H1 (cell line): ENCODE data around the gene FAM186B. TPM values are rescaled to one million over a fixed set of nuclear protein-coding genes. Genes with fewer than 3 reads are reported as not detected.
A peak's percentile ranks its signal among the peaks of the same experiment; 100 is the strongest.

ENCODE experiments used
- CTCF ChIA-PET: fragments of 300-600 bp; sonication (Branson Sonifier 250); formaldehyde crosslinking; loops from one replicate; lab custom pipeline; 2021; ENCODE audit not compliant: partially characterized antibody; lab: Charles Lee
- POLR2A ChIA-PET: fragments of 300-600 bp; sonication (Branson Sonifier 250); formaldehyde crosslinking; loops from one replicate; lab custom pipeline; 2021; ENCODE audit warnings: inconsistent platforms; ENCODE audit not compliant: partially characterized antibody; lab: Charles Lee
- DNase-seq, 2 experiments: peaks; one replicate each; pipeline versions ENCODE4 v3.0.0 to v3.0.0-alpha.2; 2010 to 2022; ENCODE audit warnings: low spot score in 2 of 2, low read depth in 1 of 2, mixed read lengths in 1 of 2
- FAIRE-seq: peaks from 2 replicates; lab custom pipeline; 2011; peaks lifted over from hg19 to GRCh38; lab: Jason Lieb, UNC
- H2AFZ ChIP-seq: 2 replicates; pipeline ENCODE4 v1.8.1; 2012; ENCODE audit warnings: low read length, inconsistent platforms
- H2AK5ac ChIP-seq: 2 replicates; pipeline ENCODE4 v1.6.1; 2013; ENCODE audit warnings: low read depth, low read length
- H2BK120ac ChIP-seq: replicated peaks from 2 replicates; pipeline ENCODE3; 2013; ENCODE audit warnings: low read depth, low read length, inconsistent platforms
- H2BK12ac ChIP-seq: 2 replicates; pipeline ENCODE4 v1.6.1; 2013; ENCODE audit warnings: low read depth, low read length
- H2BK15ac ChIP-seq: 2 replicates; pipeline ENCODE4 v1.6.1; 2013; ENCODE audit warnings: low read length
- H2BK20ac ChIP-seq: 2 replicates; pipeline ENCODE4 v1.6.1; 2013; ENCODE audit warnings: low read length
- H2BK5ac ChIP-seq: 2 replicates; pipeline ENCODE4 v1.6.1; 2013; ENCODE audit warnings: low read depth, low read length
- H3K14ac ChIP-seq: 2 replicates; pipeline ENCODE4 v1.6.1; 2013; ENCODE audit warnings: inconsistent platforms; ENCODE audit not compliant: insufficient read length
- H3K18ac ChIP-seq: 2 replicates; pipeline ENCODE4 v1.6.1; 2013; ENCODE audit warnings: low read length; ENCODE audit errors: extremely low read depth
- H3K23ac ChIP-seq: 2 replicates; pipeline ENCODE4 v1.6.1; 2013; ENCODE audit warnings: inconsistent platforms; ENCODE audit not compliant: insufficient read length
- H3K23me2 ChIP-seq: 2 replicates; pipeline ENCODE4 v1.6.1; 2013; ENCODE audit warnings: low read depth, low read length
- H3K27ac ChIP-seq: 2 replicates; pipeline ENCODE4 v1.6.1; 2011; ENCODE audit warnings: low read depth, low read length, inconsistent platforms
- H3K27me3 ChIP-seq, 4 experiments: replicated peaks in 1 of 4; 1 replicate in 1 of 4; 2 replicates in 3 of 4; pipeline versions ENCODE4 v1.6.1 to v1.8.1; 2011 to 2013; ENCODE audit warnings: low read length in 3 of 4, mild to moderate bottlenecking in 3 of 4, inconsistent platforms in 2 of 4, mixed read lengths in 2 of 4, moderate library complexity in 1 of 4; ENCODE audit not compliant: control insufficient read depth in 3 of 4, insufficient read depth in 3 of 4; ENCODE audit errors: extremely low read depth in 1 of 4
- H3K36me3 ChIP-seq, 4 experiments: 2 replicates each; pipeline versions ENCODE4 v1.6.1 to v1.8.1; 2011 to 2013; ENCODE audit warnings: mild to moderate bottlenecking in 4 of 4, low read length in 3 of 4, moderate library complexity in 2 of 4, control low read depth in 1 of 4, inconsistent platforms in 1 of 4; ENCODE audit not compliant: insufficient read depth in 4 of 4, control insufficient read depth in 2 of 4
- H3K4ac ChIP-seq: replicated peaks from 2 replicates; pipeline ENCODE3; 2013; ENCODE audit warnings: low read length, low read depth, mixed read lengths, inconsistent platforms; ENCODE audit not compliant: insufficient read length
- H3K4me1 ChIP-seq, 4 experiments: replicated peaks in 1 of 4; 1 replicate in 1 of 4; 2 replicates in 3 of 4; pipeline versions ENCODE4 v1.6.1 to v1.8.1; 2011 to 2013; ENCODE audit warnings: low read length in 3 of 4, inconsistent platforms in 2 of 4, mixed read lengths in 1 of 4; ENCODE audit not compliant: insufficient read depth in 4 of 4, control insufficient read depth in 3 of 4
- H3K4me2 ChIP-seq, 2 experiments: 2 replicates each; pipeline versions ENCODE4 v1.6.1 to v1.8.1; 2011 to 2013; ENCODE audit warnings: low read depth in 2 of 2, low read length in 2 of 2, control low read depth in 1 of 2, inconsistent platforms in 1 of 2, mild to moderate bottlenecking in 1 of 2; ENCODE audit not compliant: insufficient read depth in 1 of 2
- H3K4me3 ChIP-seq, 4 experiments: fragments of 200-600, 300-600 bp in 1 of 4; sonication (generic), shearing (Covaris generic), sonication (Bioruptor Twin) in 1 of 4; 2 replicates each; pipeline versions ENCODE4 v1.5.1 to v1.8.1; 2011 to 2016; ENCODE audit warnings: low read length in 4 of 4, low read depth in 3 of 4, control low read depth in 2 of 4, inconsistent platforms in 2 of 4, mild to moderate bottlenecking in 2 of 4, mixed read lengths in 1 of 4, moderate library complexity in 1 of 4; ENCODE audit not compliant: insufficient read depth in 2 of 4; ENCODE audit errors: extremely low read depth in 1 of 4
- H3K56ac ChIP-seq: replicated peaks from 2 replicates; pipeline ENCODE3; 2013; ENCODE audit warnings: low read depth, mild to moderate bottlenecking, mixed read lengths, low read length, inconsistent platforms; ENCODE audit not compliant: insufficient read length
- H3K79me1 ChIP-seq: 2 replicates; pipeline ENCODE4 v1.6.1; 2013; ENCODE audit warnings: low read depth, low read length, control low read depth
- H3K79me2 ChIP-seq, 2 experiments: 2 replicates each; pipeline versions ENCODE4 v1.6.1 to v1.8.1; 2012 to 2013; ENCODE audit warnings: low read length in 2 of 2, mild to moderate bottlenecking in 2 of 2, inconsistent platforms in 1 of 2; ENCODE audit not compliant: insufficient read depth in 2 of 2, control insufficient read depth in 1 of 2
- H3K9ac ChIP-seq, 4 experiments: replicated peaks in 1 of 4; 1 replicate in 1 of 4; 2 replicates in 3 of 4; pipeline versions ENCODE4 v1.6.1 to v1.8.1; 2011 to 2013; ENCODE audit warnings: low read depth in 3 of 4, low read length in 3 of 4, control low read depth in 2 of 4, mild to moderate bottlenecking in 2 of 4, moderate library complexity in 2 of 4, inconsistent platforms in 1 of 4; ENCODE audit errors: extremely low read depth in 1 of 4
- H3K9me3 ChIP-seq, 2 experiments: 2 replicates each; pipeline versions ENCODE4 v1.6.1 to v1.8.1; 2012 to 2013; ENCODE audit warnings: mild to moderate bottlenecking in 2 of 2, moderate library complexity in 2 of 2, control low read depth in 1 of 2, inconsistent platforms in 1 of 2, low read depth in 1 of 2, low read length in 1 of 2, mixed read lengths in 1 of 2; ENCODE audit not compliant: insufficient read depth in 2 of 2
- H4K20me1 ChIP-seq, 2 experiments: replicated peaks in 1 of 2; 2 replicates each; pipeline versions ENCODE3 to v1.8.1; 2011 to 2013; ENCODE audit warnings: inconsistent platforms in 2 of 2, low read length in 2 of 2, mild to moderate bottlenecking in 1 of 2; ENCODE audit not compliant: insufficient read depth in 2 of 2, control insufficient read depth in 1 of 2
- H4K5ac ChIP-seq: 2 replicates; pipeline ENCODE4 v1.6.1; 2013; ENCODE audit warnings: low read length, low read depth, mixed read lengths, inconsistent platforms; ENCODE audit not compliant: insufficient read length
- H4K8ac ChIP-seq: 2 replicates; pipeline ENCODE4 v1.8.0; 2013; ENCODE audit warnings: mild to moderate bottlenecking, moderate library complexity, low read length, inconsistent platforms; ENCODE audit not compliant: insufficient read depth; ENCODE audit errors: extremely low read depth
- H4K91ac ChIP-seq: replicated peaks from 2 replicates; pipeline ENCODE3; 2013; ENCODE audit warnings: low read length, mixed read lengths, inconsistent platforms; ENCODE audit not compliant: insufficient read length
- CHD1 ChIP-seq: IDR thresholded peaks from 2 replicates; pipeline ENCODE4 v1.6.1; 2012; ENCODE audit warnings: low read depth, low read length, improper control_type of control experiment
- CHD2 ChIP-seq: IDR thresholded peaks from 2 replicates; pipeline ENCODE4 v1.6.1; 2012; ENCODE audit warnings: low read length, improper control_type of control experiment
- RAD21 ChIP-seq, 2 experiments: IDR thresholded peaks in 1 of 2; conservative IDR thresholded peaks in 1 of 2; 2 replicates each; pipeline ENCODE4 v1.6.1; 2011; ENCODE audit warnings: low read depth in 2 of 2, low read length in 2 of 2, improper control_type of control experiment in 1 of 2, inconsistent platforms in 1 of 2, mild to moderate bottlenecking in 1 of 2, moderate library complexity in 1 of 2
- SRF ChIP-seq: IDR thresholded peaks from 2 replicates; pipeline ENCODE4 v1.6.1; 2011; ENCODE audit warnings: mild to moderate bottlenecking, low read depth, low read length, moderate library complexity
- TCF12 ChIP-seq: IDR thresholded peaks from 2 replicates; pipeline ENCODE4 v1.6.1; 2011; ENCODE audit warnings: low read depth, mild to moderate bottlenecking, low read length
- WGBS, 2 experiments: shearing (Covaris generic) in 1 of 2; methylation state at CpG; one replicate each; pipeline versions ENCODE4 v1.1.6 to v1.1.7; 2013 to 2015; ENCODE audit warnings: low lambda C conversion rate in 2 of 2, mixed read lengths in 2 of 2, inconsistent platforms in 1 of 2, low coverage in 1 of 2, missing lambda C conversion rate in 1 of 2; ENCODE audit not compliant: insufficient replicate concordance in 2 of 2, insufficient coverage in 1 of 2, insufficient read length in 1 of 2; ENCODE audit errors: extremely low coverage in 1 of 2, missing lambda C conversion rate in 1 of 2; 5-methylcytosine and 5-hydroxymethylcytosine counted together
- polyA plus RNA-seq, 7 experiments: library from polyadenylated mRNA; depleted of rRNA in 3 of 7; stranded (reverse) in 5 of 7; unstranded in 2 of 7; fragments of >200 nt in 5 of 7; fragments of 200-250 nt in 2 of 7; gene quantifications; 1 replicate in 5 of 7; 2 replicates in 1 of 7; 4 replicates in 1 of 7; pipeline versions ENCODE4 v1.2.1 to v1.2.3, GENCODE V29; 2011 to 2013; ENCODE audit warnings: missing spikeins in 2 of 7, mixed read lengths in 2 of 7
- total RNA-seq: library from RNA; stranded (reverse); fragmentation: NEBNext Ultra II Directional; extraction: Animal tissue kit (Norgen Biotek cat#: 25700); gene quantifications from 2 replicates; pipeline ENCODE4 v1.2.1, GENCODE V29; 2021
- TF ChIP-seq, protein P1 (sequence below), 3 experiments: IDR thresholded peaks; 1 replicate in 2 of 3; 2 replicates in 1 of 3; pipeline versions ENCODE4 v1.5.1 to v1.6.1; 2011; ENCODE audit warnings: low read length in 3 of 3, mild to moderate bottlenecking in 3 of 3, inconsistent platforms in 2 of 3, low read depth in 1 of 3, moderate library complexity in 1 of 3; ENCODE audit not compliant: insufficient read depth in 1 of 3; ENCODE audit errors: control extremely low read depth in 1 of 3

FAM186B gene
- total and polyA plus RNA-seq, 2 of the 8 experiments (the other 6 are each of a cell fraction or from before 2014, with no cell fraction given) = 0.12 to 0.73 TPM

DNA sequence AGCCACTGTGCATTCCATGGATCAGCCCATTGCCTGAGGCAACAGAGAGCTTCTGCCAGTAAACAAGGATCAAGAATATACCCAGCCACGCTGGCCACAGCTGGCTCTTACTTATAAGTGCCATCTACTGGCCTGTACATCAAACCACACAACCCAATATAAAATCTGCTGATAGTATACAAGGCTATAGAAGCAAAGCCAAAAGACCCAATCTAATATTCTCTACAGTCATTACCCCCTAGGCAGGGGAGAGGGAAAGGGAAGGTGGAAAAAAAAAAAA, 4.4 kb upstream of the FAM186B start:
- H2BK20ac ChIP-seq = no peak overlapping the region
- no peak overlapping the region for H2BK12ac ChIP-seq
- DNase-seq = no peak
- no peak overlapping the region for H2BK120ac ChIP-seq
- H3K9me3 ChIP-seq = no peaks in the 10 kb centered on the region
- H3K4me3 ChIP-seq = no peak overlapping the region
- no peak overlapping the region for H2BK15ac ChIP-seq
- no peak overlapping the region for H2AK5ac ChIP-seq
- H3K27ac ChIP-seq = no peak overlapping the region
- H3K23ac ChIP-seq = no peak overlapping the region
- H3K79me1 ChIP-seq = no peaks in the 10 kb centered on the region
- H2AFZ ChIP-seq = no peak overlapping the region
- no peak overlapping the region for H3K56ac ChIP-seq
- H3K4ac ChIP-seq = no peak overlapping the region
- no peaks in the 10 kb centered on the region for H3K4me1 ChIP-seq
- no peak overlapping the region for H4K5ac ChIP-seq
- CTCF ChIA-PET = interaction anchor here (0.6 to 3.8 kb wide), 8 partner anchors 13 to 366 kb away, joined by 3 to 14 read pairs (median 3); no protein-coding TSS in a partner anchor
- H3K36me3 ChIP-seq = no peaks in the 10 kb centered on the region
- no peak overlapping the region for H3K9ac ChIP-seq
- POLR2A ChIA-PET = interaction anchor here (0.7 kb wide), 1 partner anchor 97 kb away, joined by 3 read pairs; no protein-coding TSS in a partner anchor
- 77% methylated on average over 1 of the region's 1 CpG; no CpG with 5 or more reads in 1 of the 2 experiments for WGBS, 2 experiments
- H4K20me1 ChIP-seq = no peaks in the 10 kb centered on the region
- H3K14ac ChIP-seq = no peak overlapping the region
- no peaks in the 10 kb centered on the region for H3K23me2 ChIP-seq
- H2BK5ac ChIP-seq = no peak overlapping the region
- H4K8ac ChIP-seq = no peak overlapping the region
- H3K4me2 ChIP-seq = no peak overlapping the region
- no peak overlapping the region for H4K91ac ChIP-seq
- no peaks in the 10 kb centered on the region; a peak in 2 of 7 replicates for H3K27me3 ChIP-seq
- H3K18ac ChIP-seq = no peak overlapping the region
- no peak for FAIRE-seq
- TF ChIP-seq CHD2 = no peak
- TF ChIP-seq, protein P1, sequence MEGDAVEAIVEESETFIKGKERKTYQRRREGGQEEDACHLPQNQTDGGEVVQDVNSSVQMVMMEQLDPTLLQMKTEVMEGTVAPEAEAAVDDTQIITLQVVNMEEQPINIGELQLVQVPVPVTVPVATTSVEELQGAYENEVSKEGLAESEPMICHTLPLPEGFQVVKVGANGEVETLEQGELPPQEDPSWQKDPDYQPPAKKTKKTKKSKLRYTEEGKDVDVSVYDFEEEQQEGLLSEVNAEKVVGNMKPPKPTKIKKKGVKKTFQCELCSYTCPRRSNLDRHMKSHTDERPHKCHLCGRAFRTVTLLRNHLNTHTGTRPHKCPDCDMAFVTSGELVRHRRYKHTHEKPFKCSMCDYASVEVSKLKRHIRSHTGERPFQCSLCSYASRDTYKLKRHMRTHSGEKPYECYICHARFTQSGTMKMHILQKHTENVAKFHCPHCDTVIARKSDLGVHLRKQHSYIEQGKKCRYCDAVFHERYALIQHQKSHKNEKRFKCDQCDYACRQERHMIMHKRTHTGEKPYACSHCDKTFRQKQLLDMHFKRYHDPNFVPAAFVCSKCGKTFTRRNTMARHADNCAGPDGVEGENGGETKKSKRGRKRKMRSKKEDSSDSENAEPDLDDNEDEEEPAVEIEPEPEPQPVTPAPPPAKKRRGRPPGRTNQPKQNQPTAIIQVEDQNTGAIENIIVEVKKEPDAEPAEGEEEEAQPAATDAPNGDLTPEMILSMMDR (IDR thresholded peaks at IDR 0.05; ENCODE audit: control extremely low read depth in 1 of 3, insufficient read depth in 1 of 3, low read depth in 1 of 3, low read length in 3 of 3) = peak in 1 of 3 experiments; percentile 29; a peak in 1 of 4 replicates
- TF ChIP-seq RAD21 (IDR thresholded peaks at IDR 0.05 in 1 of 2, conservative IDR thresholded peaks at IDR 0.05 in 1 of 2; ENCODE audit: low read depth in 2 of 2, low read length in 2 of 2) = 0 out of 4 replicates have a peak, but pooled peaks of 1 of the 2 experiments have one; percentile 2
- TF ChIP-seq SRF = no peak
- TF ChIP-seq CHD1 = no peak
- TF ChIP-seq TCF12 = no peak
- no peaks in the 10 kb centered on the region for H3K79me2 ChIP-seq
